Neural progenitor cell (in vitro differentiated cells): ENCODE measurements around the gene CHRNA7. TPM values are rescaled to one million over a fixed set of nuclear protein-coding genes. Genes with fewer than 3 reads are reported as not detected.

Experiments used
- DNase-seq: peaks from one replicate; pipeline ENCODE4 v3.0.0-alpha.2; 2016; ENCODE audit warnings: low spot score
- H2AFZ ChIP-seq: fragments of 200-600 bp; sonication (generic); replicated peaks from 2 replicates; pipeline ENCODE4 v1.6.1; 2016; ENCODE audit warnings: antibody characterized with exemption
- H3F3A ChIP-seq: fragments of 200-600 bp; sonication (generic); 2 replicates; pipeline ENCODE4 v1.6.1; 2016; ENCODE audit warnings: antibody characterized with exemption, low read depth
- H3K27ac ChIP-seq: fragments of 200-600 bp; sonication (generic); 2 replicates; pipeline ENCODE4 v1.5.1; 2016; ENCODE audit warnings: mild to moderate bottlenecking
- H3K27me3 ChIP-seq: fragments of 200-600 bp; sonication (generic); 2 replicates; pipeline ENCODE4 v1.6.1; 2016; ENCODE audit warnings: mild to moderate bottlenecking, moderate library complexity
- H3K36me3 ChIP-seq: fragments of 200-600 bp; sonication (generic); 2 replicates; pipeline ENCODE4 v1.5.1; 2016
- H3K4me1 ChIP-seq: fragments of 200-600 bp; sonication (generic); 2 replicates; pipeline ENCODE4 v1.6.1; 2016; ENCODE audit warnings: mixed run types
- H3K4me2 ChIP-seq: fragments of 200-600 bp; sonication (generic); 2 replicates; pipeline ENCODE4 v1.6.1; 2016
- H3K4me3 ChIP-seq: fragments of 200-600 bp; sonication (generic); 2 replicates; pipeline ENCODE4 v1.5.1; 2016
- H3K79me2 ChIP-seq: fragments of 200-600 bp; sonication (generic); 2 replicates; pipeline ENCODE4 v1.6.1; 2016; ENCODE audit warnings: low read depth
- H3K9ac ChIP-seq: fragments of 200-600 bp; sonication (generic); 2 replicates; pipeline ENCODE4 v1.6.1; 2016
- H3K9me3 ChIP-seq: fragments of 200-600 bp; sonication (generic); 2 replicates; pipeline ENCODE4 v1.5.1; 2016; ENCODE audit warnings: low read depth
- H4K20me1 ChIP-seq: fragments of 200-600 bp; sonication (generic); 2 replicates; pipeline ENCODE4 v1.6.1; 2016; ENCODE audit warnings: low read depth
- H3K27ac Mint-ChIP-seq: 3 replicates; pipeline ENCODE4 v1.8.0; 2021; ENCODE audit warnings: mixed read lengths
- H3K27me3 Mint-ChIP-seq: 2 replicates; pipeline ENCODE4 v1.8.0; 2022; ENCODE audit warnings: low read depth, mild to moderate bottlenecking, inconsistent platforms, moderate library complexity, mixed read lengths; ENCODE audit not compliant: insufficient read depth
- H3K36me3 Mint-ChIP-seq: 3 replicates; pipeline ENCODE4 v1.8.0; 2021; ENCODE audit warnings: mixed read lengths
- H3K4me1 Mint-ChIP-seq: 3 replicates; pipeline ENCODE4 v1.8.0; 2021; ENCODE audit warnings: mixed read lengths
- H3K4me3 Mint-ChIP-seq: 3 replicates; pipeline ENCODE4 v1.8.0; 2021; ENCODE audit warnings: mild to moderate bottlenecking, moderate library complexity, mixed read lengths
- H3K9me3 Mint-ChIP-seq: 3 replicates; pipeline ENCODE4 v1.8.0; 2020; ENCODE audit warnings: mixed read lengths
- EZH2 ChIP-seq: fragments of 200-600 bp; sonication (generic); IDR thresholded peaks from 2 replicates; pipeline ENCODE4 v1.6.1; 2017; ENCODE audit warnings: antibody characterized with exemption, mild to moderate bottlenecking, moderate library complexity
- EZH2phosphoT487 ChIP-seq: fragments of 200-600 bp; sonication (generic); IDR thresholded peaks from 2 replicates; pipeline ENCODE4 v1.6.1; 2017; ENCODE audit warnings: antibody characterized with exemption
- total RNA-seq: library from RNA; depleted of rRNA; stranded (reverse); fragments of >200 nt; gene quantifications from 2 replicates; pipeline ENCODE4 v1.2.3, GENCODE V29; 2015; ENCODE audit warnings: low replicate concordance
- TF ChIP-seq, protein P1 (sequence below): fragments of 200-600 bp; sonication (generic); IDR thresholded peaks from 2 replicates; pipeline ENCODE4 v1.5.1; 2017; ENCODE audit warnings: antibody characterized with exemption, mild to moderate bottlenecking

The CHRNA7 gene
- total RNA-seq, 1 donor from 2014 or later, result 14.0 TPM

DNA sequence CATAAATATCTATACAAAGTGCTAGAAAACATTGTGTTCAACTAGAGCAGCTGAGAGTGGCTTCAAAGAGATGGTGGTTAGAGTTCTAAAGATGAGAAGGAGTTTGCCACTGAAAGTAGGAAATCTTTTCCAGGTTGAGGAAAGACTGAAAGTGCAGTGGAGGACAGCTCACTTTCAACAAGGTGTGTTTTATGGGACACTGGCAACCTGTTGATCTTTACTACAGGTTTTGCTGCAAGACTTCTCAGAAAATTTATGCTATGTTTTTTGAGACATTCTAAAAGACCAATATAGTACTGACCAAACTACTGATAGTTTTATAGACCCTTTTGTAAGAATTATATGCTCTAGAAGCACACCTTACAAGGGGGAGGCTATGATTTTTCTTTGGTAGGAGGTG lies 3.8 kb downstream of the CHRNA7 start:
- Histone ChIP-seq H3K9me3 (no peaks in the 10 kb centered on the region), H3K9ac (no peak overlapping the region), H3K4me2 (no peak overlapping the region), H3K4me3 (no peak overlapping the region), H3K36me3 (no peaks in the 10 kb centered on the region), H3F3A (peaks cover 9% of the 10 kb centered on the region), H2AFZ (no peak overlapping the region), H3K4me1 (no peaks in the 10 kb centered on the region), H3K27me3 (peaks cover 15% of the 10 kb centered on the region), H3K27ac (no peak overlapping the region), H3K79me2 (no peaks in the 10 kb centered on the region), H4K20me1 (no peaks in the 10 kb centered on the region)
- no peak overlapping the region for H3K4me3 Mint-ChIP-seq
- H3K36me3 Mint-ChIP-seq, result peaks cover 2% of the 10 kb centered on the region
- no peak for DNase-seq
- H3K4me1 Mint-ChIP-seq, result peaks cover 8% of the 10 kb centered on the region
- peaks cover 5% of the 10 kb centered on the region for H3K27me3 Mint-ChIP-seq
- H3K9me3 Mint-ChIP-seq, result no peaks in the 10 kb centered on the region
- H3K27ac Mint-ChIP-seq, result no peak overlapping the region
- TF ChIP-seq EZH2 (no peak), EZH2phosphoT487 (no peak)
- TF ChIP-seq, protein P1, sequence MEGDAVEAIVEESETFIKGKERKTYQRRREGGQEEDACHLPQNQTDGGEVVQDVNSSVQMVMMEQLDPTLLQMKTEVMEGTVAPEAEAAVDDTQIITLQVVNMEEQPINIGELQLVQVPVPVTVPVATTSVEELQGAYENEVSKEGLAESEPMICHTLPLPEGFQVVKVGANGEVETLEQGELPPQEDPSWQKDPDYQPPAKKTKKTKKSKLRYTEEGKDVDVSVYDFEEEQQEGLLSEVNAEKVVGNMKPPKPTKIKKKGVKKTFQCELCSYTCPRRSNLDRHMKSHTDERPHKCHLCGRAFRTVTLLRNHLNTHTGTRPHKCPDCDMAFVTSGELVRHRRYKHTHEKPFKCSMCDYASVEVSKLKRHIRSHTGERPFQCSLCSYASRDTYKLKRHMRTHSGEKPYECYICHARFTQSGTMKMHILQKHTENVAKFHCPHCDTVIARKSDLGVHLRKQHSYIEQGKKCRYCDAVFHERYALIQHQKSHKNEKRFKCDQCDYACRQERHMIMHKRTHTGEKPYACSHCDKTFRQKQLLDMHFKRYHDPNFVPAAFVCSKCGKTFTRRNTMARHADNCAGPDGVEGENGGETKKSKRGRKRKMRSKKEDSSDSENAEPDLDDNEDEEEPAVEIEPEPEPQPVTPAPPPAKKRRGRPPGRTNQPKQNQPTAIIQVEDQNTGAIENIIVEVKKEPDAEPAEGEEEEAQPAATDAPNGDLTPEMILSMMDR, result no peak

DNA sequence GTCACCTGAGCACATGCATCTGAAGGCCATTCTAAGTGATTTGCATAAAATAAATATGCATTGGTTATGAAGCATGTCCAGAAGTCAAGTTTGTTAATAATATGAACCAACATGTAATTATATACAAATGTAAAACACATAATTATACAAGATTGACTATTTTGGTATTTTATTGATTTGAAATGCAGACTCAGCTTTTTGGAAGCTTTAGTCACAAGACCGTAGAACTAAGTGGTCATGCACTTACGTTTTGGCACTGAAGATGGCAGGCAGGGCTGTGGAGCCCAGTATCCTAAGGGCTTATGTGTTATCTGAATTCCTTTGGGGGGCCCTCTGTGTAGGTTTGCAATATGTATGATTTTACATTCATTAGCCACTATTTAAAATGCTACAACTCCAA lies 5.0 kb downstream of the CHRNA7 start:
- Histone ChIP-seq H3K27ac (no peak overlapping the region), H3K79me2 (no peaks in the 10 kb centered on the region), H3K9ac (no peak overlapping the region), H2AFZ (no peak overlapping the region), H3K4me2 (no peak overlapping the region), H3K4me1 (no peaks in the 10 kb centered on the region), H3K36me3 (no peaks in the 10 kb centered on the region), H4K20me1 (no peaks in the 10 kb centered on the region), H3K4me3 (no peak overlapping the region), H3F3A (no peaks in the 10 kb centered on the region), H3K9me3 (no peaks in the 10 kb centered on the region), H3K27me3 (peaks cover 12% of the 10 kb centered on the region)
- TF ChIP-seq EZH2 (no peak), EZH2phosphoT487 (no peak)
- TF ChIP-seq, protein P1, result no peak
- no peaks in the 10 kb centered on the region for H3K9me3 Mint-ChIP-seq
- peaks cover 2% of the 10 kb centered on the region for H3K27me3 Mint-ChIP-seq
- peaks cover 2% of the 10 kb centered on the region for H3K36me3 Mint-ChIP-seq
- no peak for DNase-seq
- H3K4me1 Mint-ChIP-seq, result peaks cover 6% of the 10 kb centered on the region
- H3K27ac Mint-ChIP-seq, result no peak overlapping the region
- no peak overlapping the region for H3K4me3 Mint-ChIP-seq

DNA sequence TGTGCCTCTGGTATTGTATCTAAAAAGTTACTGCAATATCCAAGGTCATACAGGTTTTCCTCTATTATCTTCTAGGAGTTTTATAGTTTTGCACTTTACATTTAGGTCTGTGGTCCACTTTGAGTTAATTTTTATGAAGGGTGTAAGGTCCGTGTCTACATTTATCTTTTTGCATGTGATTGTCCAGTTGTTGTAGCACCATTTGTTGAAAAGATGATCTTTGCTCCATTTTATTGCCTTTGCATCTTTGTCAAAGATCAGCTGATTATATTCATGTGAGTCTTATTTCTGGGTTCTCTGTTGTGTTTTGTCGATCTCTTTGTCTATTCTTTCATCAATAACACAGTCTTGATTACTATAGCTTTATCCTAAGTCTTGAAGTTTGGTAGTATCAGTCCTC lies 6.7 kb downstream of the CHRNA7 start:
- no peak overlapping the region for H3K27ac Mint-ChIP-seq
- no peaks in the 10 kb centered on the region for H3K79me2 ChIP-seq
- no peak overlapping the region for H3K4me3 ChIP-seq
- H3K27me3 Mint-ChIP-seq, result no peaks in the 10 kb centered on the region
- H3K9ac ChIP-seq, result no peak overlapping the region
- no peaks in the 10 kb centered on the region for H3K9me3 ChIP-seq
- no peak overlapping the region for H3K4me3 Mint-ChIP-seq
- no peak overlapping the region for H3K27ac ChIP-seq
- no peak overlapping the region for H3K4me2 ChIP-seq
- H3K36me3 Mint-ChIP-seq, result peaks cover 2% of the 10 kb centered on the region
- no peaks in the 10 kb centered on the region for H3K36me3 ChIP-seq
- no peak for TF ChIP-seq EZH2phosphoT487
- no peak for TF ChIP-seq EZH2
- TF ChIP-seq, protein P1, result no peak
- no peaks in the 10 kb centered on the region for H4K20me1 ChIP-seq
- H3K4me1 ChIP-seq, result peaks cover 9% of the 10 kb centered on the region
- DNase-seq, result no peak
- H3F3A ChIP-seq, result no peaks in the 10 kb centered on the region
- H3K27me3 ChIP-seq, result peaks cover under 1% of the 10 kb centered on the region
- H3K9me3 Mint-ChIP-seq, result no peaks in the 10 kb centered on the region
- H3K4me1 Mint-ChIP-seq, result no peaks in the 10 kb centered on the region
- H2AFZ ChIP-seq, result no peak overlapping the region
